ENCODE measurements around the gene KNTC1. TPM values are rescaled to one million over a fixed set of nuclear protein-coding genes. Genes with fewer than 3 reads are reported as not detected.
"Not testable (repeated sequence)": the region's sequence is repeated elsewhere in the genome, so short reads cannot be mapped to it uniquely, and the experiment has no call there.

Gene KNTC1
- total RNA-seq, 4 donors from 2014 or later = 21.3 to 80.0 (median 28.2) TPM

DNA sequence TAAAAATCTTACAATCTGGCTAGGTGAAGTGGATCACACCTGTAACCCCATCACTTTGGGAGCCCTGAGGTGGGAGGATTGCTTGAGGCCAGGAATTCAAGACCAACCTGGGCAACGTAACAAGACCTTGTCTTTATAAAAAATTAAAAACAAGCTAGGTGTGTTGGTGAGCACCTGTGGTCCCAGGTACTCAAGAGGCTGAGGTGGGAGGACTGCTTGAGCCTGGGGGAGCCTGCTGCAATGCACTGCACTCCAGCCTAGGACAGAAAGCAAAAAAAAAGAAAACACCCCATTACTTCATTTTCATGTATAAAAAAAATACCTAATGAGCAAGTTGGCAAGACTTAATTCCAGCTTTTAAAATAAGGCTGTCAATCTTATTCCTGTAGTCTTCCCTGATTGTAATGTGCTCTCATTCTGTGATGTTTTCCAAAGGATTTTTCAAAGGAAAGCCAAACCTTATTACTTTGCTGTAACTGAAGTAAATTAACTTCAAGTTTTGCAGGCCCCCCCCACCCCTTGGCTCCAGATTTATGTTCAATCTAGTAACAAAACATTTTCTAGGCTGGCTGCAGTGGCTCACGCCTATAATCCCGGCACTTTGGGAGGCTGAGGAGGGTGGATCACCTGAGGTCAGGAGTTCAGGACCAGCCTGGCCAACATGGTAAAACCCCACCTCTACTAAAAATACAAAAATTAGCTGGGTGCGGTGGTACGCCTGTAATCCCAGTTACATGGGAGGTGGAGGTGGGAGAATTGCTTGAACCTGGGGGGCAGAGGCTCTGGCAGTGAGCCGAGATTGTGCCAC, 23.1 kb upstream of the KNTC1 start:
- no peak for DNase-seq
- TF ChIP-seq POLR2A (IDR thresholded peaks at IDR 0.05) = no peak
- TF ChIP-seq CTCF (IDR thresholded peaks at IDR 0.05) = no peak
- Histone ChIP-seq H3K36me3 (peaks cover 0 to 64% (median 0%) of the 10 kb centered on the region in 3 donors), H3K9me3 (no peaks in the 10 kb centered on the region), H3K4me3 (no peak overlapping the region), H3K27ac (no peak overlapping the region), H3K27me3 (no peaks in the 10 kb centered on the region), H3K4me1 (peaks cover 0 to 12% (median 3%) of the 10 kb centered on the region in 4 donors)

DNA sequence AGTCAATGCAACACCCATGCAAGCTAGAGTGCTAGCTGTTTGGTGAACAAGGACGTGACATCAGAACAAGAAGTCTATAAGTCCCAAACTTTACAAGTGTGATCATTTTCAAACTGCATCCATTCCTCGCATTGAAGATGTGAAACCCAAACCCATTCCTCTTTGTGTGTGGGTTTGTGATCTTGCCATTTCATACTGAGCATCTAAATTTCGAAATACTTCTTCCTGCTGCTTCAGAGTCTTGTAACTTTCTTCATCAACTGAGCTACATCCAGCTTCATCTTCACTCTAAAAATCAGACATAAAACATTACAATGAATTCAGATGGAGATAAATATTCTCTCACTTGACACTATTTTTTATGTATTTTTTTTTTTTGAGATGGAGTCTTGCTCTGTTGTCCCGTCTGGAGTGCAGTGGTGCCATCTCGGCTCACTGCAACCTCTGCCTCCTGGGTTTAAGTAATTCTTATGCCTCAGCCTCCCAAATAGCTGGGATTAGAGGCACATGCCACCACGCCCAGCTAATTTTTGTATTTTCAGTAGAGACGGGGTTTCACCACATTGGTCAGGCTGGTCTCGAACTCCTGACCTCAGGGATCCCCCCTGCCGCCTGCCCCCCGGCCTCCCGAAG, 21.5 kb upstream of the KNTC1 start:
- peaks cover 0 to 5% (median 2%) of the 10 kb centered on the region in 4 donors for H3K4me1 ChIP-seq
- no peaks in the 10 kb centered on the region for H3K27me3 ChIP-seq
- no peaks in the 10 kb centered on the region for H3K9me3 ChIP-seq
- no peak overlapping the region for H3K4me3 ChIP-seq
- peaks cover 0 to 80% (median 2%) of the 10 kb centered on the region in 3 donors for H3K36me3 ChIP-seq
- H3K27ac ChIP-seq = no peak overlapping the region
- DNase-seq = no peak
- no peak for TF ChIP-seq CTCF (IDR thresholded peaks at IDR 0.05)
- TF ChIP-seq POLR2A (IDR thresholded peaks at IDR 0.05) = no peak

GRCh38 chr12:122506393-122506938, 20.6 kb upstream of the KNTC1 start:
- TF ChIP-seq CTCF (IDR thresholded peaks at IDR 0.05) (no peak), POLR2A (IDR thresholded peaks at IDR 0.05) (no peak)
- peaks cover 0 to under 1% (median under 1%) of the 10 kb centered on the region in 4 donors for H3K4me1 ChIP-seq
- H3K36me3 ChIP-seq = peaks cover 0 to 89% (median 4%) of the 10 kb centered on the region in 3 donors
- H3K9me3 ChIP-seq = no peaks in the 10 kb centered on the region
- H3K4me3 ChIP-seq = no peak overlapping the region
- no peak overlapping the region for H3K27ac ChIP-seq
- H3K27me3 ChIP-seq = no peaks in the 10 kb centered on the region
- DNase-seq = no peak

- no peak overlapping the region for H3K4me3 ChIP-seq
- TF ChIP-seq POLR2A (IDR thresholded peaks at IDR 0.05) (no peak), CTCF (IDR thresholded peaks at IDR 0.05) (no peak)
- peaks cover 0 to 100% (median 4%) of the 10 kb centered on the region in 3 donors for H3K36me3 ChIP-seq
- no peak for DNase-seq
- no peaks in the 10 kb centered on the region for H3K4me1 ChIP-seq
- H3K27ac ChIP-seq = no peak overlapping the region
- no peaks in the 10 kb centered on the region for H3K27me3 ChIP-seq
- H3K9me3 ChIP-seq = no peaks in the 10 kb centered on the region
These were observed 18.9 kb upstream of the KNTC1 start for GRCh38 chr12:122508163-122508562.

DNA sequence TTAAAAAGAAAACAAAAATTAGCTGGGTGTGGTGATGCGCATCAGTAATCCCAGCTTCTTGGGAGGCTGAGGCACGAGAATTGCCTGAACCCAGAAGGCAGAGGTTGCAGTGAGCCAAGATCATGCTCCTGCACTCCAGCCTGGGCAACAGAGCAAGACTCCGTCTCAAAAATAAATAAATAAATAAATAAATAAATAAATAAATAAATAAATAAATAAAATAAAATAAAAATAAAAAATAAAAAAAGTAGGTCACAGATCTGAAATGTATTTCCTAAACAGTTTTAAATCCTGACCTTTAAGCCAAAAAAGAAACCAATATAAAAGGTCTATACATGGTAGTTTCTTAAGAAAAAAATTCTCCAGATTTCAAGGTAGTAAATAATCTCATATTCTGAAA, 14.0 kb upstream of the KNTC1 start:
- H3K9me3 ChIP-seq, H3K27ac ChIP-seq, H3K27me3 ChIP-seq, DNase-seq, H3K4me1 ChIP-seq, H3K4me3 ChIP-seq: not testable (repeated sequence)
- peaks cover 0 to 100% (median 14%) of the 10 kb centered on the region in 3 donors for H3K36me3 ChIP-seq

- no peak for DNase-seq
- no peak for TF ChIP-seq CTCF (IDR thresholded peaks at IDR 0.05)
- no peak for TF ChIP-seq POLR2A (IDR thresholded peaks at IDR 0.05)
- Histone ChIP-seq H3K27me3 (no peaks in the 10 kb centered on the region), H3K27ac (no peak overlapping the region), H3K36me3 (peaks cover 0 to 100% (median 14%) of the 10 kb centered on the region in 3 donors), H3K4me1 (no peaks in the 10 kb centered on the region), H3K9me3 (no peaks in the 10 kb centered on the region), H3K4me3 (no peak overlapping the region)
These were observed 13.4 kb upstream of the KNTC1 start for GRCh38 chr12:122513660-122514059.
